Ammon's horn (tissue), 1 donor: Measurements from ENCODE around the gene ZNF626.
"Not testable (repeated sequence)": the region's sequence is repeated elsewhere in the genome, so short reads cannot be mapped to it uniquely, and the experiment has no call there.

Source experiments
- DNase-seq: peaks from one replicate; pipeline ENCODE4 v3.0.0-alpha.2; 2016; ENCODE audit warnings: low spot score

The ZNF626 gene

GRCh38 chr19:20661150-20661819, at the start of gene ZNF626:
Gene ZNF626, minus strand, starts transcription at chr19:20661571. Its CDS starts 125 bp downstream, at chr19:20661446.
- DNase-seq: peak; percentile 99

GRCh38 chr19:20669263-20669662, 7.9 kb upstream of the ZNF626 start:
- DNase-seq: no peak

DNA sequence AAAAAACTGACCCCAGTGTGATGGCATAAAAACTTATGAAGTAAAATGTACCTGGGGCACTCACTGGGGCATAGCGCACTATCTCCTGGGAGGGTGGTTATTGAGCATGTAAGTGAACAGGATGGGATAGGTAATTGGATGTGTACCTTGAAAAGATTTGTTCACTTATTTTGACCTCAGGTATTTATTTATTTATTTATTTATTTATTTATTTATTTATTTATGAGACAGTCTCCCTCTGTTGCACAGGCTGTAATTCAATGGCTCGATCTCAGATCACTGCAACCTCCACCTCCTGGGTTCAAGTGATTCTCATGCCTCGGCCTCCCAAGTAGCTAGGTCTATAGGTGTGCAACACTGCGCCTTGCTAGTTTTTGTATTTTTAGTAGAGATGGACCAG, 5.9 kb upstream of the ZNF626 start:
- DNase-seq: no peak

DNA sequence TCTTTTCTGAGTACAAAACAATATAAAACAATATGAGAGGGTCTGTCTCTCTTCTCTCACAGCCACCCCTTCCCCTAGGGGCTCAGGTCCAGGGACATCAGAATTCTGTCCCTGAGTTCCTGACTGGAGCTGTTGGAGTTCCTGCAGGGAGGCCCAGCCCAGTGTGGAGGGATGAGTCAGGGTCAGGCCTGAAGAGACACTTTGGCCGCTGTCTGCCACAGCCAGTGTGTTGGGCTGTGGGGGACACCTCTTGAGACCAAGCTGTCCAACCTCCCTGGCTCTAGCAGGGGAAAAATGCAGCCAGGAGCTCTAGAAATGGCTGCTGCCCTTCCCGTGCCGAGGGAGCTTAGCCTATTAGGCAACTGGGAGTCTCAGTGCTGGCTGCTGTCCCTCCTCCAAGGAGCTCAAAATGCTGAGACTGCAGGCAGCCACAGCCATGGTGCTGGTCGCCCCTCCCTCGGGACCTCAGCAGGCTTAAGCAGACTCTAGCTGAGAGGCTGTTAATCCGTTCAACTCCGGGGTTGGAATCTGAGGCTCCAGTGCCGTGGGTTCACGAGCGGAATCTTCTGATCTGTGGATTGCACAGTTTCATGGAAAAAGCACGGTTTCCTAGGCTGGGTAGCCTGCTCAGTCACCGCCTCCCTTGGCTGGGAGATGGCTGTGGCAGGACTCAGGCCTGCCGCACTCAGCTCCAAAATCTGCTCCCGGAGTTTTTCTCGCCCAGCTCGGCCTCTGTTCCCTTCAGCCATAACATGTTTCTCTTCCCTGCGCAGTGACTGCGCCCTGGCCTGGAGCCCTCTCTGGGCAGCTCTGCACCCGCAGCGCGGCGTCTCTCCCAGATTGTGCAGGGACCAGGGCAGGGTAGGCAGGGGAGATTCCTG, 3.8 kb upstream of the ZNF626 start:
- DNase-seq: peak; percentile 59

DNA sequence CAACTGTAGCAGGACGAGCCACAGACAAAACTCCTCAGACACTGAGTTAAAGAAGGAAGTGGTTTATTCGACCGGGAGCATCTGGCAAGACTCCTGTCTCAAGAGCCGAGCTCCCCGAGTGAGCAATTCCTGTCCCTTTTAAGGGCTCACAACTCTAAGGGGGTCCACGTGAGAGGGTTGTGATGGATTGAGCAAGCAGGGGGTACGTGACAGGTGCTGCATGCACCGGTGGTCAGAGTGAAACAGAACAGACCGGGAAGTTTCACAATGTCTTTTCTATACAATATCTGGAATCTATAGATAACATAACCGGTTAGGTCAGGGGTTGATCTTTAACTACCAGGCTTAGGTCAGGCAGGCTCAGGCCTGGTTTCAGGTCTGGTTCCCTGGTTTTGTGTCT, 3.1 kb upstream of the ZNF626 start:
- DNase-seq: not testable (repeated sequence)

GRCh38 chr19:20662421-20663105, 1.2 kb upstream of the ZNF626 start:
- peak; percentile 16 for DNase-seq

DNA sequence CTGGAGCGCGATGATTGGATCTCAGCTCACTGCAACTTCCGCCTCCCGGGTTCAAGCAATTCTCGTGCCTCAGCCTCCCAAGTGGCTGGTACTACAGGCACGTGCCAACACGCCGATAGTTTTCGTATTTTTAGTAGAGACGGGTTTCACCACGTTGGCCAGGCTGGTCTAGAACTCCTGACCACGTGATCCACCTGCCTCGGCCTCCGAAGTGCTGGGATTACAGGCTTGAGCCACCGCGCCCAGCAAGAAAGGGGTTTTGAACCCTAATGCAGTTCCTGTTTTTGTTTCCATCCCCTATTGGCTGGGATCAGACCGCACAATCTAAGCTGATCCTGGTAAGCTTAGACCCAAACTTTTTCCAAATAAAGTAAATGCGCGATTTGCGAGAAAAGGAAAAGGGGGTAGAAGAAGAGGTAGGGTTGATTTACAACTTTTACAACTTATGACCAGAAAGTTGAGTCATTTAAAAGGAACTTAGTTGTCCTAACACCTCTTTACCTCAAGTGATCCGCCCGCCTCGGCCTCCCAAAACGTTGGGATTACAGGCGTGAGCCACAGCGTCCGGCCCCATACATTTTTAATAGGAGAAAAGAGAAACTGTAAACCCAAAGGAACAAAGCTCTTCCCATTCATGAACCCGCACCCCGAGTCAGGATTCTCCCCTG, 764 bp downstream of the ZNF626 start:
- no peak for DNase-seq

GRCh38 chr19:20640545-20640944, 20.8 kb downstream of the ZNF626 start:
- no peak for DNase-seq

DNA sequence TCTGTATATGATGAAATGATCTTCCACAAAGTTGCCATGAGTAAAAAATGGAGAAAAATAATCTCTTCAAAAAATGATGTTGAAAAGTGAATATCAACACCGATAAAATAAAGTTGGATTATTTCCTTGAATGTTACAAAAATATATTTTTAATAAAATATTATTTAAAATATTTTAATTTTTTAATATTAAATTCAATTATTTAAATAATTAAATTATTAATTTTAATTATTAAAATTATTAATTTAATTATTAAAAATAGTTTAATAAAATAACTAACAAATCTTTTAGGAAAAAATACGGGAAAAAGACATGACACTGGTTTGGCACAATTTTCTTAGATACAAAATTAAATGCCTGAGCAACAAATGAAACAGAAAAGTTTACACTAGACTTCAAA, 21.3 kb downstream of the ZNF626 start:
- DNase-seq: no peak

- DNase-seq: not testable (repeated sequence)
Observed at GRCh38 chr19:20624560-20624959, 36.8 kb downstream of the ZNF626 start.

DNA sequence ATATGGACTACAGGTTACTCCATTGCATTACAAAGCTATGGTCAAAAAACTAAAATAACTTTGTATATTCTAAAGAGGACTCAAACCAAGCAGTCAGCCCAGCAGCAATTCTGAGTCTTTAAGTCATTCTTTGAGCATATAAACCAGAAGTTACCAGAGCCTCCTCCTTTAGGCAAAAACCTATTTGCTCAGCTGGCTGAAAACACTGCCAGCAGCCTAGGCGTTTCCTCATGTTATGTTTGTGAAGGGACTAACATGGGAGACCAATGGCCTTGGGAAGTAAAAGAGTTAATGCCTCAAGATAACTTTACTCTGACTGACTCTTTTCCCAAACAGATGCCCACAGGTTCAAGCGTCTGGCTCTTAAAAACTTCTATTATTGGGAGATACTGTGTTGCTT, 45.3 kb downstream of the ZNF626 start:
- DNase-seq: no peak

GRCh38 chr19:20614971-20615370, 46.4 kb downstream of the ZNF626 start:
- not testable (repeated sequence) for DNase-seq

- no peak for DNase-seq
Observed at GRCh38 chr19:20612711-20613316, 48.6 kb downstream of the ZNF626 start.

GRCh38 chr19:20611866-20612265, 49.5 kb downstream of the ZNF626 start:
- no peak for DNase-seq

GRCh38 chr19:20607943-20608342, 53.4 kb downstream of the ZNF626 start:
- no peak for DNase-seq
